ENCODE results near the gene FOXG1.

The FOXG1 gene

DNA sequence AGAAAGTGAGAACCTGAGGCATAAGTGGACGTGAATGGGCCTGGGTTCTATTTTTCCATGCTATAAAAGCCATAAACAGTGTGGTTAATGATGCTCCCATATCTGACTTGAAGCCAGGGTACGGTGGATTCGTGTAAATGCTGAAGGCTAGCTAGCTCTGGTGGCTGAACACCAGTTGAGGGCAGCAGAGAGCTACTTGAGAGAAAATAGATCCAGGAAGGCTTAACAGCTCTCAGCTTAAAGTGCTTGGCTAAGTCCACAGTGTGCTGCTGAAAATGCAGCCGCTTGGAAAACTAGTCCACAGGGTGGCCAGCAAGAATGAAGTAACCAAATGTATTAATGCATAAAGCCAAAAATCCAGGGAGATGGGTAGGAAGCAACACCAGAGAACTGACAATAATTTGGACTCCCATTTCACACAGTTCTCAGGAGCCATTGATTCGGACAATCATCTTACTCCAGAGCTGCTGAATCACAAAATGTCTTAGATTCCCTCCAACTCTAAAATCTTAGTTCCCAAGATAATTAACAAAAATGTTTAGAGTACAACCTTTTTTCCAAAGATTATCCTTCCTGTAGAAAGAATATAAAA, 15.0 kb upstream of the FOXG1 start:
- TF ChIP-seq, protein P1, sequence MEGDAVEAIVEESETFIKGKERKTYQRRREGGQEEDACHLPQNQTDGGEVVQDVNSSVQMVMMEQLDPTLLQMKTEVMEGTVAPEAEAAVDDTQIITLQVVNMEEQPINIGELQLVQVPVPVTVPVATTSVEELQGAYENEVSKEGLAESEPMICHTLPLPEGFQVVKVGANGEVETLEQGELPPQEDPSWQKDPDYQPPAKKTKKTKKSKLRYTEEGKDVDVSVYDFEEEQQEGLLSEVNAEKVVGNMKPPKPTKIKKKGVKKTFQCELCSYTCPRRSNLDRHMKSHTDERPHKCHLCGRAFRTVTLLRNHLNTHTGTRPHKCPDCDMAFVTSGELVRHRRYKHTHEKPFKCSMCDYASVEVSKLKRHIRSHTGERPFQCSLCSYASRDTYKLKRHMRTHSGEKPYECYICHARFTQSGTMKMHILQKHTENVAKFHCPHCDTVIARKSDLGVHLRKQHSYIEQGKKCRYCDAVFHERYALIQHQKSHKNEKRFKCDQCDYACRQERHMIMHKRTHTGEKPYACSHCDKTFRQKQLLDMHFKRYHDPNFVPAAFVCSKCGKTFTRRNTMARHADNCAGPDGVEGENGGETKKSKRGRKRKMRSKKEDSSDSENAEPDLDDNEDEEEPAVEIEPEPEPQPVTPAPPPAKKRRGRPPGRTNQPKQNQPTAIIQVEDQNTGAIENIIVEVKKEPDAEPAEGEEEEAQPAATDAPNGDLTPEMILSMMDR (IDR thresholded peaks at IDR 0.05; ENCODE audit: low read depth, low read length): peak; percentile 73
- no peak overlapping the region for H3K4me3 ChIP-seq (ENCODE audit: low read depth, low read length)

DNA sequence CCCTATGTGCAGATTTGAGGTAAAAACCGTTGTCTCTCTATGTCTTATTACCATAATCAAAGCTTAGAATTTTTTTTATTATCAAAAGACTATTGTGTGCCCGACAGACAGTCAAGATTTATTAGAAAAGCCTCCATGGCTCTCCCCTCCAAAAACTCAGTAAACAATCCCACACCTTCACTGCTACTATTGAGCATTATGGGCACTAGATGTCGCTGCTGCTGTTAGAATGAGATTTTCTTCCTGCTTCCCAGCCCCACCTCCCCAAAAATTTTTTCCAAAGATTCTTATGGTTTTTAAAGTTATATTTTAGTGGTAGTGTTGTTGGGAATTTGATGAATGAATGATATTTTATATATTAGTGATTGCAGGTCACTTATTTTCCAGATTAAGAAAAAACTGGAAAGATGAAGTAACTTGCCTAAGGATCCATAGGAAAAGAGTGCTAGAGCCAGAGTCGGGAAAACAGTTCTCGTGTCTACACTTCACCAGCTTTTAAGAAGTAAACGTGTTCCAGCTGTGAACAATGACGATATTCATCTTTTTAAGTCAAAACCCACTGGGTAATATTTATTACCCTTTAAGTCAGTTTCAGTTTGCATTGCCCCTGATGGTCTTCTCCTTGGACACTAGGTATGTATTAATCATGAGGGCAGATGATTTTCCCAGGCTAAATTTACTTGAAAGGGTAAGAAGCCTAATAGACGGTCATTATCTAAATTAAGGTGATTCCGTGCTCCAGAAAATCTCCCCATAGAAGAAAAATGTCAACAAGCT, 12.2 kb upstream of the FOXG1 start:
- H3K4me3 ChIP-seq (ENCODE audit: low read depth, low read length): no peak overlapping the region
- TF ChIP-seq, protein P1 (IDR thresholded peaks at IDR 0.05; ENCODE audit: low read depth, low read length): peak; percentile 55

DNA sequence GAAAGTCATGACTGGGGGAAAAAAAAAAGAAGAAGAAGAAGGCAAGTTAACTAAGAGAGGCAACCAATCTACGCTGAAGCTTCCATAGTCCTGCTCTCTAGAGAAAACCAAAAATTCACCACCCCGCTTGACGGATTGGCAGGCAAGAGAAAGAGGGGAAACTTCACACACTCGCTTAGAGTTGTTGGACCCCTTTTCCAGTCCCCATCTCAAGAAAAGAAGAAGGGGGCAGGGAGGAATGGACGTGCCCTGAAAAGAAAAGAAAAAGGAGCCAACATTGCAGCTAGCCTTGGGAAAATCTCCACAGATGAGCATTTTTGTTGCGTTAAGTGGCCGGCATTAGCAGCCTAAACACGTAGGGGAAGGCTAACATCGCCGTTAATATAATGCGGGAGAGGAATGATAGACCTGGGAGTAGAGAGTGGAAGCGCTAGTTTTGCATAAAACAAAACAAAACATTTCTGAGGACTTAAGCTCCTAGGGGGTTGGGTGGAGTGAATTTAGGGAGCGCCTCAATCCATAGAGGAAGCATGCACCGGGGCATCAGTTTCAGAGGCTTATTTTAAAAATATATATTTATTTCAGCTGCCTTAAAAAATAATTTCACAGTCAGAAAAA, 11.3 kb upstream of the FOXG1 start:
- no peak overlapping the region for H3K4me3 ChIP-seq (ENCODE audit: low read depth, low read length)
- TF ChIP-seq, protein P1 (IDR thresholded peaks at IDR 0.05; ENCODE audit: low read depth, low read length): no peak

DNA sequence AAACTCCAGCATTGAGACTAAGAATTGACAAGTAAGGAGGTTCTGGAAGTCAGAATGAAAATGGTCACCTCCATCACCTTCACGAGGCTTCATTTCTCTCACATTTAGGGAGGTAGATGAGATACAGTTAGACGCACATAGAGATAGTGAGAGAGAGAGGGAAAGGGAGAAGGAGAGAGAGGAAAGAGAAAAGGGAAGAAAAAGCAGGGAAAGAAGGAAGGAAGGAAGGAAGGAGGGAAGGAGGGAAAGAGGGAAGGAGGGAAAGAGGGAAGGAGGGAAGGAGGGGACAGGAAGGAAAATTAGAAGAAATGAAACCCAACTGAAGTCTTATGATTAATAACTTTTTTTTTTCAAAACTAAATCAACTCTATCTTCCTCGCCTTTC, 10.7 kb upstream of the FOXG1 start:
- TF ChIP-seq, protein P1 (IDR thresholded peaks at IDR 0.05; ENCODE audit: low read depth, low read length): no peak
- H3K4me3 ChIP-seq (ENCODE audit: low read depth, low read length): no peak overlapping the region

DNA sequence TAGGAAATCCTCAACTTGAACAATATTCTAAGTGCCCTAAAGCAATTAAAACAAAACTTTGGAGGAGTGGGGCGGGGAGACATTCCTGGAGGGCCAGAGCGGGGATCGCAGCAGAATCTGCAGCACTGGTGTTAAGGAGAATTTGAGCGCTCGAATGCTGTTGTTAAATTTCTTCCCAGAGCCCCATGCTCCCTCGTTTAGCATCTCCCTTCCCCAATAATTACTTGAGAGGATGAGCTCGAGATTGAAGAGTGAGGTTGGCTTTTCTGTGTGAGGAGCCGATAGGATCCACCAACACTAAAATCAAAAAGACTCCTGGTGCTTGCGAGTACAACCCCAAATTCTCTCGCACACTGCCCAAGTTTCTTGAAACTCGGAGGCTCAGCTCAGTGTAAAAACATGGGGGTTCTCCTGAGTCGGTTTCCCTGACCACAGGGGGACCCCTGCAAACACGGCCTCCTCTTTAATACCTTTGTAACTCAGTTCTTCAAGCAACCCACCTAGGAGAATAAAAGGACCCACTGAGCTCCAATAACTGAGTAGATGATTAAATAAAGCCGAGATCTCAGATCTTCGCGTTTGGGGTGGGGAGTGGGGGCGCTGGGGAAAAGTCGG, 10.2 kb upstream of the FOXG1 start:
- TF ChIP-seq, protein P1 (IDR thresholded peaks at IDR 0.05; ENCODE audit: low read depth, low read length): no peak
- no peak overlapping the region for H3K4me3 ChIP-seq (ENCODE audit: low read depth, low read length)

DNA sequence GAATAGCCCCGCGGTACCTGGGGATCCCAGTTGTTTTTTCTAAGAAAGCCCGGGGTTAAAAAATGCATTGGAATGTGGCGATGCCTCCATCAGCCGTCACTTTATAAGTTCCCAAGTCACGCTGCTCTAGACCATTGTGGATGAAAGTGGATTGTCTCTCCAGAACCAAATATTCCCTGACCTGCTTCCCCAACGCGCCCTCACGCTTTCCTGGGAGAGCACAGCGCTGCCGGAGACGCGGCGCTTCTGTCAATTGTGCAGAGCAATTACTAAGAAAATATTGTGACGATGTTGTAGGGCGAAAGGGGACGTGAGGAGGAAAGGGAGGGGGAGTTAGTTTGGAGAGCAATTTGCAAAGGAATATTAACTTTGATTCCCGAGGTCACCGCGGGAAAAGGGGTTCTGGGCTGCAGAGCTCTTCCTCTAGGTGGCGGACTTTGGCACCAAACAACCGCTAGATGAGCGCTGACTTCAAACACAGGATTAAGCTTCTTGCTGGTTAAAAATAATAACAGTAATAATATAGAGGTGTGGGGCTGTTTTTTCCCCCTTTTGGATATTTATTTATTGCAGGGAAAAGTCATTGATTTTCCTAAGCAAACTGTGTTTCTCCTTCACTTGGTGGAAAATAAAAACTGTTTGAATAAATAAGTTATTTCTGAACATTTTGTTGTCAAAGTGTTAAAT, 9.6 kb upstream of the FOXG1 start:
- H3K4me3 ChIP-seq (ENCODE audit: low read depth, low read length): no peak overlapping the region
- TF ChIP-seq, protein P1 (IDR thresholded peaks at IDR 0.05; ENCODE audit: low read depth, low read length): peak; percentile 64
